DND-41 (cell line): ENCODE data around the gene NBPF1.
"Not testable (repeated sequence)": the region's sequence is repeated elsewhere in the genome, so short reads cannot be mapped to it uniquely, and the experiment has no call there.

Source experiments
- ATAC-seq: fragments of 200-7000 bp; cut with Tn5 transposase; 3 replicates; pipeline ENCODE4 v1.9.1; 2021; ENCODE audit warnings: low read depth; ENCODE audit not compliant: insufficient read depth
- DNase-seq: peaks from one replicate; pipeline ENCODE4 v3.0.0-alpha.2; 2020
- H2AFZ ChIP-seq: 2 replicates; pipeline ENCODE4 v1.6.0; 2012; ENCODE audit warnings: low read depth, low read length
- H3K27ac ChIP-seq: 2 replicates; pipeline ENCODE4 v1.5.1; 2012; ENCODE audit warnings: low read length, inconsistent platforms
- H3K27me3 ChIP-seq: fragments of 200-600 bp; sonication (generic); 2 replicates; pipeline ENCODE4 v1.6.0; 2012; ENCODE audit warnings: low read length, mild to moderate bottlenecking, inconsistent platforms; ENCODE audit not compliant: insufficient read depth, poor library complexity
- H3K36me3 ChIP-seq: 2 replicates; pipeline ENCODE4 v1.5.1; 2012; ENCODE audit warnings: low read length, inconsistent platforms; ENCODE audit not compliant: insufficient read depth
- H3K4me1 ChIP-seq: 2 replicates; pipeline ENCODE4 v1.5.1; 2012; ENCODE audit warnings: mild to moderate bottlenecking, low read length; ENCODE audit not compliant: insufficient read depth
- H3K4me2 ChIP-seq: 2 replicates; pipeline ENCODE4 v1.6.0; 2012; ENCODE audit warnings: mild to moderate bottlenecking, moderate library complexity, low read length, inconsistent platforms; ENCODE audit not compliant: insufficient read depth
- H3K4me3 ChIP-seq, 2 experiments: fragments of 200-600 bp in 1 of 2; shearing (Covaris generic) in 1 of 2; 2 replicates each; pipeline ENCODE4 v1.5.1; 2012 to 2016; ENCODE audit warnings: inconsistent platforms in 2 of 2, low read length in 2 of 2, mild to moderate bottlenecking in 2 of 2, low read depth in 1 of 2, moderate library complexity in 1 of 2
- H3K79me2 ChIP-seq: 2 replicates; pipeline ENCODE4 v1.6.0; 2012; ENCODE audit warnings: low read length, inconsistent platforms; ENCODE audit not compliant: insufficient read depth
- H3K9ac ChIP-seq: 2 replicates; pipeline ENCODE4 v1.6.0; 2012; ENCODE audit warnings: low read depth, mild to moderate bottlenecking, inconsistent platforms, low read length, moderate library complexity
- H3K9me3 ChIP-seq: 2 replicates; pipeline ENCODE4 v1.5.1; 2012; ENCODE audit warnings: low read length, moderate library complexity, mild to moderate bottlenecking, inconsistent platforms; ENCODE audit not compliant: insufficient read depth, severe bottlenecking
- H4K20me1 ChIP-seq: 2 replicates; pipeline ENCODE4 v1.6.0; 2012; ENCODE audit warnings: low read length; ENCODE audit not compliant: insufficient read depth
- EZH2 ChIP-seq: IDR thresholded peaks from 3 replicates; pipeline ENCODE4 v1.6.1; 2012; ENCODE audit warnings: borderline replicate concordance, low read depth, mild to moderate bottlenecking, moderate library complexity, low read length, inconsistent platforms; ENCODE audit not compliant: severe bottlenecking
- TF ChIP-seq, protein P1 (sequence below): IDR thresholded peaks from 2 replicates; pipeline ENCODE4 v1.5.1; 2012; ENCODE audit warnings: borderline replicate concordance, low read length, moderate library complexity, mild to moderate bottlenecking; ENCODE audit not compliant: poor library complexity, severe bottlenecking; ENCODE audit errors: extremely low read depth

The NBPF1 gene

GRCh38 chr1:16528338-16528737 lies 85.0 kb downstream of the NBPF1 start:
- H3K27me3 ChIP-seq, ATAC-seq, H3K27ac ChIP-seq, H3K36me3 ChIP-seq, H4K20me1 ChIP-seq, H2AFZ ChIP-seq, H3K4me3 ChIP-seq, H3K79me2 ChIP-seq, DNase-seq, H3K9ac ChIP-seq, H3K4me1 ChIP-seq, H3K9me3 ChIP-seq, H3K4me2 ChIP-seq: not testable (repeated sequence)

GRCh38 chr1:16525769-16526168 lies 87.6 kb downstream of the NBPF1 start:
- H3K9me3 ChIP-seq, H2AFZ ChIP-seq, H4K20me1 ChIP-seq, H3K79me2 ChIP-seq, H3K9ac ChIP-seq, DNase-seq, H3K4me3 ChIP-seq, H3K27me3 ChIP-seq, H3K27ac ChIP-seq, H3K4me2 ChIP-seq, ATAC-seq, H3K36me3 ChIP-seq, H3K4me1 ChIP-seq: not testable (repeated sequence)

DNA sequence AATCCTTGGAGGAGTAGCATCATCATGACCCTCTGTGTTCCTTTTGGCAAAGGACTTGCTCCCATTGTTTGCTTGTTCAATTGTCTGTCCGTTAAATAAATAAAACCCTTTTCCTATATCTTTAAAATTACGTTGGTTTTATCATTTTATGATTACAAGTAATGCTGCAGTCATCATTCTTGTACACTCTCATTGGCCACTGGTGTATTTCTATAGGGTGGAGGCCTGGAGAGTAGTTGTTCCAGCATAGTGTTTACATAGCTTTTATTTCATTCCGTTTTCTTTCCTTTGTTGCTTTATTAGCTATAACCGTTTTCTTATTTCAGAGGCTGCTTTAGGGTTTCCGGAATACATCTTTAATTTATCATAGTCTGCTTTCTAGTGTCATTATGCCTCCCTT lies 91.7 kb downstream of the NBPF1 start:
- H3K79me2 ChIP-seq, H3K4me2 ChIP-seq, ATAC-seq: not testable (repeated sequence)

GRCh38 chr1:16521288-16521583 lies 92.1 kb downstream of the NBPF1 start:
- Histone ChIP-seq H3K9me3 (no peaks in the 10 kb centered on the region), H3K79me2 (no peaks in the 10 kb centered on the region), H3K27ac (no peak overlapping the region), H3K4me1 (no peaks in the 10 kb centered on the region), H3K9ac (no peak overlapping the region), H3K4me2 (no peak overlapping the region), H3K27me3 (peaks cover 2% of the 10 kb centered on the region), H2AFZ (no peak overlapping the region), H3K4me3 (no peak overlapping the region), H3K36me3 (no peaks in the 10 kb centered on the region), H4K20me1 (no peaks in the 10 kb centered on the region)
- TF ChIP-seq, protein P1, sequence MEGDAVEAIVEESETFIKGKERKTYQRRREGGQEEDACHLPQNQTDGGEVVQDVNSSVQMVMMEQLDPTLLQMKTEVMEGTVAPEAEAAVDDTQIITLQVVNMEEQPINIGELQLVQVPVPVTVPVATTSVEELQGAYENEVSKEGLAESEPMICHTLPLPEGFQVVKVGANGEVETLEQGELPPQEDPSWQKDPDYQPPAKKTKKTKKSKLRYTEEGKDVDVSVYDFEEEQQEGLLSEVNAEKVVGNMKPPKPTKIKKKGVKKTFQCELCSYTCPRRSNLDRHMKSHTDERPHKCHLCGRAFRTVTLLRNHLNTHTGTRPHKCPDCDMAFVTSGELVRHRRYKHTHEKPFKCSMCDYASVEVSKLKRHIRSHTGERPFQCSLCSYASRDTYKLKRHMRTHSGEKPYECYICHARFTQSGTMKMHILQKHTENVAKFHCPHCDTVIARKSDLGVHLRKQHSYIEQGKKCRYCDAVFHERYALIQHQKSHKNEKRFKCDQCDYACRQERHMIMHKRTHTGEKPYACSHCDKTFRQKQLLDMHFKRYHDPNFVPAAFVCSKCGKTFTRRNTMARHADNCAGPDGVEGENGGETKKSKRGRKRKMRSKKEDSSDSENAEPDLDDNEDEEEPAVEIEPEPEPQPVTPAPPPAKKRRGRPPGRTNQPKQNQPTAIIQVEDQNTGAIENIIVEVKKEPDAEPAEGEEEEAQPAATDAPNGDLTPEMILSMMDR = no peak
- TF ChIP-seq EZH2 = no peak
- ATAC-seq (no peak), DNase-seq (no peak)

More for the DNA sequence above, 91.7 kb downstream of the NBPF1 start:
- H3K4me3 ChIP-seq, H3K9me3 ChIP-seq, H3K36me3 ChIP-seq, H3K9ac ChIP-seq, H3K27me3 ChIP-seq, H2AFZ ChIP-seq, H3K27ac ChIP-seq, H3K4me1 ChIP-seq, DNase-seq, H4K20me1 ChIP-seq: not testable (repeated sequence)

DNA sequence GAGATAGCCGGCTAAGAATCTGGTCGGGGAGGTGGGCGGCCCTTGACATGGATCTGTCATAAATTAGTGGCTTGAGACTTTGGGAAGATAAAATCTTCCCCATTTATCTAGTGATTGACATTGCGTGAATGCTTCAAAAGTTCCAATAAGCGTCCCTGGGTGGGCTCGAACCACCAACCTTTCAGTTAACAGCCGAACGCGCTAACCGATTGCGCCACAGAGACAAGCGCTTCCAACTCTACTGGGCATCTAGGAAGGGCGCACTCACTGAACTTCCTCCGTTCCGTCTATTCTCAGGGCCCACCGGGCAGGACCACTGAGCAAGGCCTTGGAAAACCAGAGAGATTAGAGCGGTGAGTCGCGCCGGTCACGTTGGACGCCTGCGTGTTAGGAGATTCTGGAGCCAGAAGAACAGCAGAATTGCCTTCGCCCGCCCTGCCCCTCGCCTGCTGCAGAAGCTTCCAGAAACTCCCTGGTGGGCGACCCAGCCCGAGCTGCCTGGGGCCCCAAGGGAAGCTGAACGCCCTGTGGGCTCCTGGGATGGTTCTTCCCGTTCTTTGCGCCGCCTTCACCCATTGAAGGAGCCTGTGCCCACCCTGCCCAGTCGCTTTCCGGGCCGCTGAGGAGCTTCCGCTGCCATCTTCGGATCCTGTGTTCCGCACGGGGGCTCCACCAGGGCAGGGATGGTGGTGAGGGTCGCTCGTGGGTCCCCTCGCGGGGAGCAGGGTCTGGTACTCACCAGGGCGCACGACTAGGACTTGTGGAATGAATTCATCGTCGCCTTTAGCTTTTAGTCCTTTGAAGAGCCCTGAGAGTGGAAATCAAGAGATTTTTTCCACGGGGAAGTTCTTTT lies 92.7 kb downstream of the NBPF1 start:
- not testable (repeated sequence) for DNase-seq, ATAC-seq, H3K9me3 ChIP-seq, H3K27ac ChIP-seq, H3K4me3 ChIP-seq, H3K79me2 ChIP-seq, H3K27me3 ChIP-seq, H3K36me3 ChIP-seq, H2AFZ ChIP-seq, H4K20me1 ChIP-seq, H3K4me1 ChIP-seq, H3K9ac ChIP-seq, H3K4me2 ChIP-seq

DNA sequence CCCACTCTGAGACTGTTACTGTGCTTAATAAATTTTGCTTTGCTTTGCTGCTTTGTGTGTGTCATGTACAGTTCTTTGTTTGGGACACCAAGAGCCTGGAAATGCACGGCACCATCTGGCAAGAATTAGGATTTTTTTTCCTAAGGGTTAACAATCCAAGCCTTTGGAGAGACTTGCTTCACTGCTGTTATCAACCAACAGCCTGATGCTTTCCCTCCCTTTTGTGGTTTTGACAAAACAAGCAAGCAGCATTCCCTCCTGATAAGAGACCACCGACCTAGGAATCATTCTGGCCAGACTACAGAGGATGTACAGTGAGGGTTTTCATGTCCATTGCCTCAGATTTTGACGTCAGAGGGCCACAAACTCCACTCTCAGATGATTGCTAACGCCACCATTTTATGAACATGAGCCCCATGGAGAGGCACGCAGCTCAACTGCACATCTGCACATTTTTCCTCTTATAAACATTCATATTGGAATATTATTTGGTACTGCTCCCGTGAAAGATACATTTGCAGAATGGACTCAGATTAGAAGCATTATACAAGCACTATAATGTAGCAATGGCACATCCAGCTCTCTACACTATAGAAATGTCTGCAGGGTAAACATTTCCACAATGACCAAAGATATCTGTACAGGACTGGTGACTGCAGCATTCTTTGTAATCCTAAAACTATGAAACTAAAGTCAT lies 94.0 kb downstream of the NBPF1 start:
- not testable (repeated sequence) for H3K4me3 ChIP-seq, H3K9me3 ChIP-seq, H3K27ac ChIP-seq, DNase-seq, H3K36me3 ChIP-seq, H4K20me1 ChIP-seq, H3K4me1 ChIP-seq, H3K9ac ChIP-seq, H2AFZ ChIP-seq, H3K4me2 ChIP-seq, ATAC-seq, H3K79me2 ChIP-seq, H3K27me3 ChIP-seq

DNA sequence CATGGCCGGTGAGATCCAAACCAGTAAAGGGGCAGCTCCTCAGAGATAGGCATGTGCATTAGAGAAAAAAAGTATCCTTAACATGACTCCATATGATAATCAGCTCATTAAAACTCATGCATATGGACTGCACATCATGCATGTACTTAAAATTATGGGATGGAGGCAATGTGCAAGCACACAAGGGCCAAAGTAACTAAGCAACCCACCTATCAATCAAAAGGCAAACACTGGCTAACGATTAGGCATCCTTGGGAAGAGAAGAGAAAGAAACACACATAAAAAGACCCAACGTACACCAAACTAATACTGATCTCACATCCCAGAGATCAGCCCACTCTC lies 94.5 kb downstream of the NBPF1 start:
- not testable (repeated sequence) for H3K4me1 ChIP-seq, H3K36me3 ChIP-seq, H3K9me3 ChIP-seq, H3K27me3 ChIP-seq, H4K20me1 ChIP-seq, H3K4me3 ChIP-seq, H3K79me2 ChIP-seq, H3K27ac ChIP-seq, H2AFZ ChIP-seq, H3K9ac ChIP-seq, DNase-seq, H3K4me2 ChIP-seq, ATAC-seq
